H1 (cell line): ENCODE data around the gene NEU4. TPM values are rescaled to one million over a fixed set of nuclear protein-coding genes. Genes with fewer than 3 reads are reported as not detected.

Source experiments
- HDAC6 ChIP-seq: IDR thresholded peaks from one replicate; pipeline ENCODE4 v1.7.1; 2012; ENCODE audit warnings: low read depth, mild to moderate bottlenecking, inconsistent platforms, low read length, moderate library complexity
- KDM5A ChIP-seq: fragments of 200-600 bp; IDR thresholded peaks from 2 replicates; pipeline ENCODE4 v1.7.1; 2012; ENCODE audit warnings: mild to moderate bottlenecking, low read length, inconsistent platforms, mixed read lengths
- NANOG ChIP-seq: IDR thresholded peaks from 2 replicates; pipeline ENCODE4 v1.6.1; 2011; ENCODE audit warnings: low read length, low read depth, mild to moderate bottlenecking, inconsistent platforms; ENCODE audit not compliant: insufficient read depth, poor library complexity, severe bottlenecking
- POU5F1 ChIP-seq: IDR thresholded peaks from 2 replicates; pipeline ENCODE4 v1.6.1; 2011; ENCODE audit warnings: low read depth, mild to moderate bottlenecking, low read length, moderate library complexity
- RBBP5 ChIP-seq: IDR thresholded peaks from 2 replicates; pipeline ENCODE4 v1.7.1; 2012; ENCODE audit warnings: low read depth, mild to moderate bottlenecking, inconsistent platforms, low read length, moderate library complexity, borderline replicate concordance
- RNF2 ChIP-seq: fragments of 200-900, 300-1000 bp; sonication (generic); IDR thresholded peaks from 2 replicates; pipeline ENCODE4 v1.7.1; 2016; ENCODE audit warnings: borderline replicate concordance, low read depth, mild to moderate bottlenecking, antibody characterized with exemption, low read length; ENCODE audit not compliant: poor library complexity, severe bottlenecking; ENCODE audit errors: missing control alignments
- TAF7 ChIP-seq: optimal IDR thresholded peaks from 2 replicates; pipeline ENCODE3; 2011; ENCODE audit warnings: low read depth, mild to moderate bottlenecking, inconsistent platforms, low read length, moderate library complexity, borderline replicate concordance
- polyA plus RNA-seq, 7 experiments: library from polyadenylated mRNA; depleted of rRNA in 3 of 7; stranded (reverse) in 5 of 7; unstranded in 2 of 7; fragments of >200 nt in 5 of 7; fragments of 200-250 nt in 2 of 7; gene quantifications; 1 replicate in 5 of 7; 2 replicates in 1 of 7; 4 replicates in 1 of 7; pipeline versions ENCODE4 v1.2.1 to v1.2.3, GENCODE V29; 2011 to 2013; ENCODE audit warnings: missing spikeins in 2 of 7, mixed read lengths in 2 of 7
- total RNA-seq: library from RNA; stranded (reverse); fragmentation: NEBNext Ultra II Directional; extraction: Animal tissue kit (Norgen Biotek cat#: 25700); gene quantifications from 2 replicates; pipeline ENCODE4 v1.2.1, GENCODE V29; 2021

Gene NEU4
- total and polyA plus RNA-seq, 2 of the 8 experiments (the other 6 are each of a cell fraction or from before 2014, with no cell fraction given) = 0.32 to 0.50 TPM

DNA sequence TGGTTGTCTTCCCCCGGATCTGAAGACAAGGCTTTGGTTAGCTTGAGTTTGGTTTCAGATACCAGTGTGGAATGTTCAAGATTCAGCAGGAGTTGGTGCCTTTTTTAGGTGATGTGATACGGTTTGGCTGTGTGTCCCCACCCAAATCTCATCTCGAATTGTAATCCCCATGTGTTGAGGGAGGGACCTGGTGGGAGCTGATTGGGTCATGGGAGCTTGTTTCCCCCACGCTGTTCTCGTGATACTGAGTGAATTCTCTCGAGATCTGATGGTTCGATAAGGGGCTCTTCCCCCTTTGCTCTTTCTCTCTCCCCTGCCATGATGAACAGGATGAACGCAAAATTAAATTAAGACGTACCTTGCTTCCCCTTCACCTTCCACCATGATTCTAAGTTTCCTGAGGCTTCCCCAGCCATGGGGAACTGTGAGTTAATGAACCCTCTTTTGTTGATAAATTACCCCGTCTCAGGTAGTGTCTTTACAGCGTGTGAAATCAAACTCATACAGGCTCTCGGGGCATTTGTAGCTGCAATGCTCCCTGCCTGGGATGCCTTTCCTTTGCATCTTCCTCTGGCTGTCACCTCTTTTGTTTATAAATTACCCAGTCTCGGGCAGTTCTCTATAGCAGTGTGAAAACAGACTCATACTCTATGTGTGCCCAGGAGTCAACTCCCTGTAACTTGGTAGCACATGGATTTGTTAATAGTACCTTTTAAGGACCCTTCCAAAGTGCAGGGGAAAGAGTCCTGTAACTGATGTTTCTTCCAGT is 28.4 kb downstream of the NEU4 start (continued):
- TF ChIP-seq POU5F1 = no peak
- no peak for TF ChIP-seq KDM5A
- no peak for TF ChIP-seq RNF2
- no peak for TF ChIP-seq RBBP5
- no peak for TF ChIP-seq HDAC6
- TF ChIP-seq TAF7 = no peak
- TF ChIP-seq NANOG = no peak
- TF ChIP-seq, all 59 proteins: peak for 0
